ENCODE results near the gene TRPM2.
"Not testable (repeated sequence)": the region's sequence is repeated elsewhere in the genome, so short reads cannot be mapped to it uniquely, and the experiment has no call there.

TRPM2 gene

GRCh38 chr21:44391345-44392091 lies 38.1 kb downstream of the TRPM2 start:
- no peak for DNase-seq (ENCODE audit: low read depth in 1 of 2, low spot score in 1 of 2)

GRCh38 chr21:44392185-44392584 lies 38.8 kb downstream of the TRPM2 start:
- DNase-seq (ENCODE audit: low read depth in 1 of 2, low spot score in 1 of 2) = no peak

- DNase-seq (ENCODE audit: low read depth in 1 of 2, low spot score in 1 of 2) = no peak
These were observed 39.5 kb downstream of the TRPM2 start for GRCh38 chr21:44392916-44393315.

GRCh38 chr21:44394733-44395132 lies 41.3 kb downstream of the TRPM2 start:
- no peak for DNase-seq (ENCODE audit: low read depth in 1 of 2, low spot score in 1 of 2)

- DNase-seq (ENCODE audit: low read depth in 1 of 2, low spot score in 1 of 2) = no peak
These were observed 41.8 kb downstream of the TRPM2 start for GRCh38 chr21:44395260-44395659.

- not testable (repeated sequence) for DNase-seq (ENCODE audit: low read depth in 1 of 2, low spot score in 1 of 2)
These were observed 43.4 kb downstream of the TRPM2 start for GRCh38 chr21:44396803-44397202.

- no peak for DNase-seq (ENCODE audit: low read depth in 1 of 2, low spot score in 1 of 2)
These were observed 44.1 kb downstream of the TRPM2 start for GRCh38 chr21:44397431-44398031.

GRCh38 chr21:44398499-44398898 lies 45.1 kb downstream of the TRPM2 start:
- no peak for DNase-seq (ENCODE audit: low read depth in 1 of 2, low spot score in 1 of 2)

- DNase-seq (ENCODE audit: low read depth in 1 of 2, low spot score in 1 of 2) = no peak
These were observed 45.9 kb downstream of the TRPM2 start for GRCh38 chr21:44399151-44399954.

- DNase-seq (ENCODE audit: low read depth in 1 of 2, low spot score in 1 of 2) = no peak
These were observed 46.8 kb downstream of the TRPM2 start for GRCh38 chr21:44399955-44400790.

GRCh38 chr21:44400791-44401385 lies 47.5 kb downstream of the TRPM2 start:
- no peak for DNase-seq (ENCODE audit: low read depth in 1 of 2, low spot score in 1 of 2)

GRCh38 chr21:44401386-44402160 lies 48.2 kb downstream of the TRPM2 start:
- DNase-seq (ENCODE audit: low read depth in 1 of 2, low spot score in 1 of 2) = no peak

- no peak for DNase-seq (ENCODE audit: low read depth in 1 of 2, low spot score in 1 of 2)
These were observed 49.1 kb downstream of the TRPM2 start for GRCh38 chr21:44402323-44403105.

GRCh38 chr21:44403106-44404020 lies 49.9 kb downstream of the TRPM2 start:
- DNase-seq (ENCODE audit: low read depth in 1 of 2, low spot score in 1 of 2) = no peak

GRCh38 chr21:44404482-44404881 lies 51.1 kb downstream of the TRPM2 start:
- not testable (repeated sequence) for DNase-seq (ENCODE audit: low read depth in 1 of 2, low spot score in 1 of 2)

- DNase-seq (ENCODE audit: low read depth in 1 of 2, low spot score in 1 of 2) = no peak
These were observed 51.9 kb downstream of the TRPM2 start for GRCh38 chr21:44405091-44405947.

Measured in activated T-helper 1 cell treated with anti-CD3 and anti-CD28 coated beads, Interleukin-2, amount 50 U/mL, for 16 hours (primary cell).